T47D (cell line): Measurements from ENCODE around the gene FBXL16.
"Not testable (repeated sequence)": the region's sequence is repeated elsewhere in the genome, so short reads cannot be mapped to it uniquely, and the experiment has no call there.

Experiments
- DNase-seq, 2 experiments: peaks; one replicate each; pipeline versions ENCODE4 v3.0.0 to v3.0.0-alpha.2; 2011 to 2012; ENCODE audit warnings: low read depth in 1 of 2, low spot score in 1 of 2
- JUND ChIP-seq: IDR thresholded peaks from 2 replicates; pipeline ENCODE4 v1.6.1; 2012; ENCODE audit warnings: low read depth
- in situ Hi-C: cut with HindIII; loops from 2 replicates; pipeline ENCODE4 v1.10.0; 2016; ENCODE audit warnings: low sequenced_read_pairs, low pct_unique_long_range_greater_than_20kb

The FBXL16 gene

DNA sequence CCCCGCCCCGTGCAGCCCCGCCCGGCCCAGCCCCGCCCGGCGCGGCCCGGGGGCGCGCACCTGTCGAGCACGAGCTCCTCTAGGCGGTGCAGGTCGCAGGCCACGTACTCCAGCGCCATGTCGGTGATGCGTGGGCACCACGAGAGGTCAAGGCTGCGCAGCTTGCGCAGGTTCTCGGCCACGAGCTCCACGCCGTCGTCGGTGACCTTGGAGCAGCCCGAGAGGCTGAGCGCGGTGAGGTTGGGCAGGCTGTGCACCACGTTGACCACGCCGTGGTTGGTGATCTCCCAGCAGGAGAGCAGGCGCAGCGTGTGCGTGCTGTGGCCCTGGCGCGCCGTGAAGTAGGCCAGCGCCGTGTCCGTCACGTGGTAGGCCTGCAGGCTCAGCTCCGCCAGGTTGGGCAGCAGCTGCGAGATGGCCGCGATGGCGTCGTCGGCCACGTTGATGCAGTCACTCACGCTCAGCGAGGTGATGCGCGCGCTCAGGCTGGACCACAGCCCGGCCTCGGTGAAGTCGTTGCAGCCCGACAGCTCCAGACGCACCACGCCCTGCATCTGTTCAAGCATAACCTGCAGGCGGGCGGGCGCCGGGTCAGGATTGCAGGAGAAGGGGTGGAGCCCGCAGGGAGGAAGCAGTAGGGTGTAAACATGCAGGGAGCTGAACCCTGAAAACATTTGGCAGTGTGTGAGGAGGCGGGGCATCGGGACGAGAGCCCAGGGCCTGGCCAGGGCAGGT is 10.1 kb downstream of the FBXL16 start:
- DNase-seq, result no peak
- TF ChIP-seq JUND, result no peak
- in situ Hi-C loops, result no loop called here

DNA sequence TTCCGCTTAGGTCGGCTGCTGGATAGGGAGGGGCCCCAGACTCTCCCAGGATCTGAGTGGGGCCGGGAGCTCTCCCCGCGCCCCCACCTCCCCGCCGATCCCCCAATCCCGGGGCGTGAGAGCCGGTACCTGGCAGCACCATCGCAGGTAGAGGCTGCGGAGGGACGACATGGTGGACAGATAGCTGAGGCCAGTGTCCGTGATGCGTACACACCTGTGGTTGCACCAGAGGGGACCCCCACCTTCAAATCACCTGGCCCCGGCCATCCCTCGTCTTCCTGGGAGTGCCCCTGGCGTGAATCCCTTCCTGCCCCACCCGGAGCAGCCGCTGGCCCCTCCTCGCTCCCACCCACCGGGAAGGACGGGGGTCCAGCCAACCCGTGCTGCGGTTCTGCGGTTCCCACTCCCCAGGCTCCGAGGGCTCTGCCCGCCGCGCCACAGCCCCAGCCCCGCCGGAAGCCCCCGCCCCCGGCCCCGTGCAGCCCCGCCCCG is 10.7 kb downstream of the FBXL16 start:
- TF ChIP-seq JUND, result no peak
- no peak for DNase-seq
- in situ Hi-C loops, result no loop called here

DNA sequence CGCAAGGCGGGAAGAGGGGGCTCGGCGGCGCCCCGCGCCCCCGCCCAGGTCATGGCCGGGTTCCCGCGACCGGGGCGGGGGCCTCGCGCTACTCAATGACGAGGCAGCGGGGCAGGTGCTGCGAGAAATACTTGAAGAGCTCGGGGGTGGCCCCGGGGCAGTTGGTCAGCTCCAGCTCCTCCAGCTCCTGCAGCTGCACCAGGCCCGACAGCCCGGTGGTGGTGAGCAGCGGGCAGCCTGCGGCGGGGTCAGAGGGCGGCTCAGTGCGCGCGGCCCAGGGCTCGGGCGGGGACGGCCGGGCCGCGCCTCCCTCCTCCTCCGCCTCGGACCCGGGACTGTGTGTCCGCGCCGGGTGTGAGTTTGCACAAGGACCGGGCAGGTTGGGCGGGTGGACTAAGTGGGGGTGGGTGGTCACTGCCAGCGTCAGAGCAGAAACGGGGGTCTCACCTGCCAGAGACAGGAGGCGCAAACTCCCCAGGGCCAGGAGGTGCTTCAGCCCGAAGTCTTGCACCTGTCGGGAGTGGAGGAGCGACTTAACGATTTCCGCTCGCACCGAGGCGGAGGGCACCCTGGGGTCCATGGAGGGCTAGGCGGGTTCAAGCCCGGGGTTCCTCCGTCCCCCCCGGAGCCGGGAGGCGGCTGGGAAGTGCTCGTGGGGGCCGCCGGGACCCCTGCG is 11.3 kb downstream of the FBXL16 start:
- TF ChIP-seq JUND, result no peak
- in situ Hi-C loops, result no loop called here
- no peak for DNase-seq

DNA sequence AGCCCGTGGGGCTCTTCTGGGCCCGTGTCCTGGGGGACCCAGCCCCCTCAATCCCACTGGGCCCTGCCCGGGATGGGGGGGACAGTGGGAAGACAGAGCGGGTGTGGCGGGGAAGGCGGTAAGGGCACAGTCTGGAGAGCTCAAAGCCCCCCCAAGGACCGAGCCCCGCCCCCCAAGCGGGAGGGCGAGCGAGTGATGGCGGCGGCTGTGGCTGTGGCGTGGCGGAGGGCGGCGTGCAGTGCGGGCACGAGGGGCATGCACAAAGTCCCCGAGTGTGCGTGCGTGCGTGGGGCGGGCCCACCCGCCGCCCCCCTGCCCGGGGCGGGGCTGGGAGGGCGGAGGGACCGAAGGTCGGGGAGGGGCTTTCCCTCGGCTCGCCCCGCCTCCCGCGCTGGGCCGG is 11.8 kb downstream of the FBXL16 start:
- in situ Hi-C loops, result no loop called here
- no peak for TF ChIP-seq JUND
- no peak for DNase-seq

DNA sequence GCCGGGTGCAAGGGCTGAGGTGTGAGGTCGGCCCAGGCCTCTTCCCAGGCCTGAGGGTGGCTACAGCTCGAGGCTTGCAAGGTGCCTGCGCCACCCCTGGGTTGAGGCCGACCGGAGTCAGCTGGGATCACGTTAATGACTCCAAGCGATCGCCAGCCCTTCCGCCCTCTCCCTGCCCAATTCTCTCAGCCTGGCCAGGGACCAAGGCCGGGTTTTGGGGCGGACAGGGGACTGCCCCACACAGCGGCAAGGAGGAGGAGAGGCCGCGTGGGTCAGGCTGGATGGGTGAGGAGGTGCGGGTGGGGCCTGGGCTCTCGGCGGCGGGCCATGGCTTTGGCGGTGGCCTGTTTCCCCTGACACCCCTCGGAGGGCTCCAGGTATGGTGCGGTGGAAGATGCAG is 12.2 kb downstream of the FBXL16 start:
- in situ Hi-C loops, result no loop called here
- no peak for TF ChIP-seq JUND
- no peak for DNase-seq

DNA sequence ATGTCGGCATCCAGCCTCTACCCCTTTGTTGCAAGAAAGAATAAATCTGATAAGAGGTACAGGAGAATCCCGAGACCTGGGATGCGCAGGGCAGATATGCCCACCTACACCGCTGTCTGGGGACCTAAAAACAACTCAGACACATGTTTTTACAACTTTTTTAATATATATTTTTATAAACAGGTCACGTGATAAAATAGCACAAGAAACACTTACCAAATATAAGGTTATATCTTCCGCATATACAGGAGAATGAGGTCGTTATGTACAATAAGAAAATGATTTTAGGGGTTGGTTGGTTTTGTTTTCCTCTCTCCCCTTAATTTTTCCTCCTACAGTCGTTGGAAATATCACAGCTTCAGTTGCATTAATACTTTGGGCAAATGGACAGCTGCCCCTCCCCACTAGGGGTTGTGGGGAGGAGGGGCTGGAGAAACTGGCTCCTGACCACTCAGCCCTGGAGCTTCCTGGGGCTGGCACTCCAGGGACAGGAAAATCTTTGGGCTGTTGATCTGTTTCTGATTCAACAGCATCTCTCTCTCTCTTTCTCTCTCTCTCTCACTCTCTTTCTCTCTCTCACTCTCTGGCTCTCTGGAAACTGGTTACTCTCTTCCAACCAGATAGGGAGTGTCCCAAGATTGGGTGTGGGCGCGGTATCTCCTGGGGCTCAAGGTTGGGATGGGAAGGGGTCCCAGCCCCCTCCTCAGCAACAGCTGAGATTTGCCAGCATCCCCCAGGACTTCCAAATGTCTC is 13.1 kb downstream of the FBXL16 start:
- no peak for DNase-seq
- in situ Hi-C loops, result no loop called here
- TF ChIP-seq JUND, result no peak

DNA sequence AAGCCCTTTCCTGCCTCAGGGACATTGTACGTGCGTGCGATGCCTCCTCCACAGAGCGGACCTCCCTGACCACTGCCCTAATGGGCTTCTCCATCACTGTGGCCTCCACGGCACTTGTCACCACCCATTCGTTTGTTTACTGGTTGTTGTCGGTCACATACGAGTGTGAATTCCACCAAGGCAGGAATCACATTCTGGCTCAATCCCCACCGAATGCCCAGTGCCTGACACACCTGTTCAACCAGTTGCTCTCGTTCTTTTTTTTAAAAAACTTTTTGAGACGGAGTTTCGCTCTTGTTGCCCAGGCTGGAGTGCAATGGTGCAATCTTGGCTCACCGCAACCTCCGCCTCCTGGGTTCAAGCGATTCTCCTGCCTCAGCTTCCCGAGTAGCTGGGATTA is 14.4 kb downstream of the FBXL16 start:
- in situ Hi-C loops, result not testable (repeated sequence)
- DNase-seq, result peak in 1 of 2 experiments; percentile 58

DNA sequence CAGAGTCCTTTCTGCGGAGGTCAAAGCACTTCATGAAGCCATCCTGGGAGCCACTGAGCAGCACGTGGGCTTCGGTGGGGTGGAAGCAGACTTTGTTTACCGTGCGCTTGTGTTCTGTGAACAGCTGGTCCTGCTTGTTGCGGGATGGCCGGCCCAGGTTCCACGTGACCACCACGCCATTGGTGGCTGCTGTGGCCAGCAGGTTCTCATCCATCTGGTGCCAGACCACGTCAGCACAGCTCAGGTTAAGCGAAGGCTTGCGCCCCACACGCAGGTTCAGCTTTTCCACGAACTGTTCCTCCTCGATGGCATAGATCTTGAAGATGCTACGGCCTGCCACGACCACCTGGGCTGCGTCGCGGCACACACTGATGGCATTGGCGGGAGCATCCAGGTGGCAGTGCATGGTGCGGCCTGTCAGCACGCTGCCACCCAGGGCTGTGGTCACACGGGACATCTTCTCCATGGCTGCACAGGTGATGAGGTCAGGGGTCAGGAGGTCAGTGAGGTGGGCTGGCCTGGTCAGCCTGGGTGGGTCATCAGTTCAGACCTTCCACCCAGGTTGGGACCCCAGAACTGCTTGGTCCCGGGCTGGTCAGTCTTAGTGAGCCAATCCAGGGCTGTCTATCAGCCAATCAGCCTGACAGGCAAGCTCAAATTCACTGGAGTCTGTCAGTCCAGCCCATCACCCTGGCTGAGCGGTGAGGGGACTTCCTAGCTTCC is 16.3 kb downstream of the FBXL16 start:
- in situ Hi-C loops, result no loop called here
- no peak for TF ChIP-seq JUND

DNA sequence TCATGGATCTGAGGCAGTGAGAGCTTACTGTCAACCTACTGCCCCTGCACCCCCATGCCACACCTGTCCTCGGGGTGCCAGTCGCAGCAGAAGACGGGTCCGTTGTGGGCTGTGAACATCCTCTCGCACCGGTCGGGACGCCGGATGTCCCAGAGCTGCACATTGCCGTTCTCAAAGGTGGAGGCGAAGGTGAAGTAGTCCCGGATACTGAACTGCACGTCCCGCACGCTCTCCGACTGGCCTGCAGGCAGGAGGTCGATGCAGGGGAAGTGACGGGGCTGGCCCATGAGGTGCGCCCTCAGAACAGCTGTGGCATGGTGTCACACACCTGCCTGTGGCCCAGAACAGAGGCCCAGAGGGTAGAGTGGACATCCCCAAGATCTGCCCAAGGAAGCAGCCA is 18.1 kb downstream of the FBXL16 start:
- DNase-seq, result no peak
- no peak for TF ChIP-seq JUND
- in situ Hi-C loops, result no loop called here

More for the DNA sequence above, 16.3 kb downstream of the FBXL16 start:
- no peak for DNase-seq

DNA sequence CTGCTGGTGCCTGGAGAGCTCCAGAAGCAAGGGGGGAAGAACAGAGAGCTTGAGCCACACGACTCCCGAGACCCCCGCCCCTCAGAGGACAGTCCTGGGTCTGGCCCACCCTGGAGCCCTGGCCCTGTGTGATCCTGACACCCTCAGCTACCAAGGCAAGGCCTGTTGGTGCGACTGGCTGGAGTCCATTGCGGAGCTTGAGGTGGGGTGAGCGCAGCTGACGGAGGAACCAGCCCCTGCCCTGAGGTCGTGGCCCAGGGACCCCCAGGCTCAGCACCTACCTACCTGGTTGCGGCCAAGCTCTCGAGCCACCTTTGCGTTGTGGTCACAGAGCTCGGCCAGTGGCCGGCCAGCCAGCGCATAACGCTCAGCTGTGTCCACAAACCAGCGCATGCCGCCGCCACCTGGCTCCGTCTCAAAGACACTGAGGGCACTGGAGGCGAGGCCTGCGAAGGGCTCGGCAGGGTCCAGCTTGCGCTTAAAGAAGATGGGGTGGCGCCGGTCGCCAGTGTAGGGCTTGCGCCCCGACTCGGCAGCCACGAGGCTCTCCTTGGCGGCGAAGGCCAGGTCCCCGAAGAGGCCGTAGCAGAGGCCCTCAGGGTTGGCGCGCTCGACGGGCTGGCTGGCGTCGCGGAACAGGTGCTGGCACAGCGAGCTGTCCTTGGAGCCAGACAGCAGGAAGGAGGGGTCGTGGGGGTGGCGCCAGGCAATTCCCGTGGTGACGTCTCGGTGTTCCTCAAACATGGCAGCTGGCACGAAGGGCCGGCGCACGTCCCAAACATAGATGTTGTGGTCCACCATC is 18.9 kb downstream of the FBXL16 start:
- DNase-seq, result no peak
- in situ Hi-C loops, result no loop called here
- TF ChIP-seq JUND, result no peak

DNA sequence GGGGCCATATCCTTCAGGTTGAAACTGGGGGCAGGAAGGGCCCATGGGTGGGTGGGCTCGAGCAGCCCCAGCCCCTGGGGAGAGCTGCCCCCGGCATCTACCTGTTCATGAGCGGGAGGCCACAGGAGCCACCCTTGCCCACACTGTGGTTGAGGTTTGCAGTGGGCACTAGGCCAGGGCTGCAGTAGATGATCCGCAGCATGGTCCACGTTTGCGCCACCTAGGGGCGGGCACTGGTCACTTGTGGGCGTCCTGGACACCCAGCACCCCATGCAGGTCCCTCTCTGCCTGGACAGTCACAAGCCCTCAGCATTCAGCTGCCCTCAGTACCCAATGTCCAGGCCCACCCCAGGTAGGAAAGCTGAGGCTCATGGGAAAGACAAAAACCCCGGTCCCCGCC is 19.6 kb downstream of the FBXL16 start:
- no peak for TF ChIP-seq JUND
- in situ Hi-C loops, result no loop called here
- peak in 1 of 2 experiments; percentile 79 for DNase-seq
